HepG2 (cell line): ENCODE data around the gene B3GALNT2. TPM values are rescaled to one million over a fixed set of nuclear protein-coding genes. Genes with fewer than 3 reads are reported as not detected.

Source experiments
- ASH2L ChIP-seq: fragments of 300-600, 200-600 bp; sonication (generic); IDR thresholded peaks from 2 replicates; pipeline ENCODE4 v1.7.0; 2017; ENCODE audit warnings: low read depth, mild to moderate bottlenecking, moderate library complexity, mixed read lengths, low read length; ENCODE audit not compliant: insufficient read length
- EHMT2 ChIP-seq: fragments of 200-600 bp; sonication (generic); IDR thresholded peaks from 2 replicates; pipeline ENCODE4 v1.7.0; 2017; ENCODE audit warnings: antibody characterized with exemption, low read depth, low read length, borderline replicate concordance
- ETV6 ChIP-seq: sonication (generic); formaldehyde crosslinking; conservative IDR thresholded peaks from 2 replicates; pipeline ENCODE4 v1.4.0; 2020; ENCODE audit warnings: missing genetic modification reagents
- FOXO1 ChIP-seq: sonication (generic); formaldehyde crosslinking; IDR thresholded peaks from 2 replicates; pipeline ENCODE4 v1.4.0; 2020; ENCODE audit warnings: missing genetic modification reagents
- HMG20A ChIP-seq: IDR thresholded peaks from 2 replicates; pipeline ENCODE4 v1.6.1; 2016; ENCODE audit warnings: borderline replicate concordance
- HNF1A ChIP-seq, 2 experiments: sonication (generic) in 1 of 2; formaldehyde crosslinking in 1 of 2; IDR thresholded peaks; 2 replicates each; pipeline versions ENCODE4 v1.4.0 to v1.6.1; 2016 to 2020; ENCODE audit warnings: borderline replicate concordance in 1 of 2, low read depth in 1 of 2, mild to moderate bottlenecking in 1 of 2, missing genetic modification reagents in 1 of 2
- HOMEZ ChIP-seq: IDR thresholded peaks from 2 replicates; pipeline ENCODE4 v1.6.1; 2016; ENCODE audit warnings: low read depth
- JUND ChIP-seq: sonication (generic); formaldehyde crosslinking; IDR thresholded peaks from 2 replicates; pipeline ENCODE4 v1.8.0; 2022; ENCODE audit warnings: mild to moderate bottlenecking, missing genetic modification reagents
- KDM6A ChIP-seq: IDR thresholded peaks from 2 replicates; pipeline ENCODE4 v1.6.1; 2016; ENCODE audit warnings: low read depth
- NFIC ChIP-seq: IDR thresholded peaks from 2 replicates; pipeline ENCODE4 v1.6.1; 2012; ENCODE audit warnings: mild to moderate bottlenecking, low read length, inconsistent platforms
- NFYB ChIP-seq: sonication (generic); formaldehyde crosslinking; IDR thresholded peaks from 2 replicates; pipeline ENCODE4 v1.4.0; 2020; ENCODE audit warnings: missing genetic modification reagents
- ONECUT2 ChIP-seq: sonication (generic); formaldehyde crosslinking; IDR thresholded peaks from 2 replicates; pipeline ENCODE4 v1.4.0; 2020; ENCODE audit warnings: missing genetic modification reagents
- SATB2 ChIP-seq: sonication (generic); formaldehyde crosslinking; IDR thresholded peaks from 2 replicates; pipeline ENCODE4 v1.5.0; 2020; ENCODE audit warnings: missing genetic modification reagents
- SSRP1 ChIP-seq: IDR thresholded peaks from 2 replicates; pipeline ENCODE4 v1.6.1; 2016; ENCODE audit warnings: control low read depth
- TARDBP ChIP-seq: sonication (generic); formaldehyde crosslinking; IDR thresholded peaks from 2 replicates; pipeline ENCODE4 v1.8.0; 2022; ENCODE audit warnings: mild to moderate bottlenecking, missing genetic modification reagents
- ZFP62 ChIP-seq: sonication (generic); formaldehyde crosslinking; IDR thresholded peaks from 2 replicates; pipeline ENCODE4 v1.4.0; 2020; ENCODE audit warnings: missing genetic modification reagents
- ZIK1 ChIP-seq: sonication (generic); formaldehyde crosslinking; IDR thresholded peaks from 2 replicates; pipeline ENCODE4 v1.5.0; 2020; ENCODE audit warnings: mild to moderate bottlenecking, low read depth, missing genetic modification reagents, borderline replicate concordance
- ZNF24 ChIP-seq: fragments of 450-650 bp; IDR thresholded peaks from 2 replicates; pipeline ENCODE4 v1.6.1; 2017; ENCODE audit warnings: antibody characterized with exemption, mild to moderate bottlenecking
- ZNF33B ChIP-seq: sonication (generic); formaldehyde crosslinking; IDR thresholded peaks from 2 replicates; pipeline ENCODE4 v1.5.1; 2020; ENCODE audit warnings: mild to moderate bottlenecking, missing genetic modification reagents
- ZNF441 ChIP-seq: sonication (generic); formaldehyde crosslinking; IDR thresholded peaks from 2 replicates; pipeline ENCODE4 v1.7.0; 2021; ENCODE audit warnings: missing genetic modification reagents, borderline replicate concordance
- ZNF550 ChIP-seq: sonication (generic); formaldehyde crosslinking; IDR thresholded peaks from 2 replicates; pipeline ENCODE4 v1.4.0; 2020; ENCODE audit warnings: mild to moderate bottlenecking, missing genetic modification reagents, borderline replicate concordance
- ZNF747 ChIP-seq: sonication (generic); formaldehyde crosslinking; IDR thresholded peaks from 2 replicates; pipeline ENCODE4 v1.8.1; 2023; ENCODE audit warnings: missing genetic modification reagents, mild to moderate bottlenecking, borderline replicate concordance
- polyA plus RNA-seq, 8 experiments: library from polyadenylated mRNA; depleted of rRNA in 3 of 8; stranded (reverse) in 7 of 8; unstranded in 1 of 8; fragments of >200 nt; fragmentation: Illumina TruSeq in 4 of 8; extraction: Trizol in 4 of 8; gene quantifications; 2 replicates each; pipeline versions ENCODE4 v1.2.1 to v1.2.3, GENCODE V29; 2011 to 2016; ENCODE audit warnings: low read depth in 4 of 8, missing spikeins in 1 of 8, mixed read lengths in 1 of 8; ENCODE audit not compliant: insufficient read depth in 1 of 8
- total RNA-seq, 5 experiments: library from RNA; depleted of rRNA; stranded (reverse); fragments of >200 nt; fragmentation: Illumina TruSeq; extraction: Trizol; gene quantifications; 2 replicates each; pipeline ENCODE4 v1.2.3, GENCODE V29; 2016; ENCODE audit warnings: low read depth in 1 of 5
- TF ChIP-seq, protein P1 (sequence below): sonication (generic); formaldehyde crosslinking; IDR thresholded peaks from 2 replicates; pipeline ENCODE4 v1.4.0; 2020; ENCODE audit warnings: missing genetic modification reagents

Gene B3GALNT2
- total and polyA plus RNA-seq, 2 of the 13 experiments (the other 11 are each of a cell fraction or from before 2014, with no cell fraction given) = 16.5 to 28.9 TPM

- TF ChIP-seq HNF1A (IDR thresholded peaks at IDR 0.05; ENCODE audit: low read depth) = no peak; the same call in 1 of the 2 replicates
- TF ChIP-seq HNF1A (CRISPR knock-in tag; IDR thresholded peaks at IDR 0.05; ENCODE audit: borderline replicate concordance) = peak; percentile 68; the same call in 1 of the 2 replicates
- 0 out of 2 replicates have a peak, but pooled peaks have one; percentile 67 for TF ChIP-seq TARDBP (CRISPR knock-in tag)
- no peak for TF ChIP-seq ZNF441 (CRISPR knock-in tag)
- TF ChIP-seq ONECUT2 (CRISPR knock-in tag) = peak; percentile 99
- no peak for TF ChIP-seq SSRP1
- TF ChIP-seq ZNF747 (CRISPR knock-in tag) = no peak
- TF ChIP-seq ASH2L = peak; percentile 86
- TF ChIP-seq HMG20A = peak; percentile 87; the same call in 1 of the 2 replicates
- TF ChIP-seq HOMEZ (CRISPR knock-in tag) = peak; percentile 45; the same call in 1 of the 2 replicates
- peak; percentile 99 for TF ChIP-seq NFIC
- TF ChIP-seq NFYB (CRISPR knock-in tag) = no peak
- TF ChIP-seq EHMT2 = 0 out of 2 replicates have a peak, but pooled peaks have one; percentile 19
- TF ChIP-seq ZNF550 (CRISPR knock-in tag) = no peak
- TF ChIP-seq ZFP62 (CRISPR knock-in tag) = no peak
- TF ChIP-seq JUND (CRISPR knock-in tag) = no peak
- TF ChIP-seq FOXO1 (CRISPR knock-in tag) = peak; percentile 86
- peak; percentile 85 for TF ChIP-seq KDM6A (CRISPR knock-in tag)
- TF ChIP-seq, protein P1, sequence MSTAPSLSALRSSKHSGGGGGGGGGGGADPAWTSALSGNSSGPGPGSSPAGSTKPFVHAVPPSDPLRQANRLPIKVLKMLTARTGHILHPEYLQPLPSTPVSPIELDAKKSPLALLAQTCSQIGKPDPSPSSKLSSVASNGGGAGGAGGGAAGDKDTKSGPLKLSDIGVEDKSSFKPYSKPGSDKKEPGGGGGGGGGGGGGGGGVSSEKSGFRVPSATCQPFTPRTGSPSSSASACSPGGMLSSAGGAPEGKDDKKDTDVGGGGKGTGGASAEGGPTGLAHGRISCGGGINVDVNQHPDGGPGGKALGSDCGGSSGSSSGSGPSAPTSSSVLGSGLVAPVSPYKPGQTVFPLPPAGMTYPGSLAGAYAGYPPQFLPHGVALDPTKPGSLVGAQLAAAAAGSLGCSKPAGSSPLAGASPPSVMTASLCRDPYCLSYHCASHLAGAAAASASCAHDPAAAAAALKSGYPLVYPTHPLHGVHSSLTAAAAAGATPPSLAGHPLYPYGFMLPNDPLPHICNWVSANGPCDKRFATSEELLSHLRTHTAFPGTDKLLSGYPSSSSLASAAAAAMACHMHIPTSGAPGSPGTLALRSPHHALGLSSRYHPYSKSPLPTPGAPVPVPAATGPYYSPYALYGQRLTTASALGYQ = peak; percentile 92
- TF ChIP-seq ETV6 (CRISPR knock-in tag) = no peak
- no peak for TF ChIP-seq ZIK1 (CRISPR knock-in tag)
- TF ChIP-seq ZNF24 = 0 out of 2 replicates have a peak, but pooled peaks have one; percentile 19
- TF ChIP-seq ZNF33B = no peak
- TF ChIP-seq SATB2 (CRISPR knock-in tag) = peak; percentile 55; the same call in 1 of the 2 replicates
Observed at GRCh38 chr1:235409042-235409820, 95.0 kb downstream of the B3GALNT2 start (continued).
